ENCODE results near the gene SLC25A15.
"Not testable (repeated sequence)": the region's sequence is repeated elsewhere in the genome, so short reads cannot be mapped to it uniquely, and the experiment has no call there.

Gene SLC25A15

GRCh38 chr13:40813667-40814454, 24.4 kb downstream of the SLC25A15 start:
- DNase-seq (ENCODE audit: low spot score), result no peak

GRCh38 chr13:40814803-40815202, 25.4 kb downstream of the SLC25A15 start:
- DNase-seq (ENCODE audit: low spot score), result no peak

DNA sequence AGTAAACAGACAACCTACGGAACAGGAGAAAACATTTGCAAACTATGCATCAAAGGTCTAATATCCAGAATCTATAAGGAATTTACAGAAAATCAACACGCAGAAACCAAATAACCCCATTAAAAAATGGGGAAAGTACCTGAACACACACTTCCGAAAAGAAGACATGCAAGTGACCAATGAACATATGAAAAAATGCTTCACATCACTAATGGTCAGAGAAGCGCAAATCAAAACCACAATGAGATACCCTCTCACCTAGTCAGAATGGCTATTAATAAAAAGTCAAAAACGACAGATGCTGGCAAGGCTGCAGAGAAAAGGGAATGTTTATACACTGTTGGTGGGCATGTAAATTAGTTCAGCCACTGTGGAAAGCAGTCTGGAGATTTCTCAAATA, 29.5 kb downstream of the SLC25A15 start:
- DNase-seq (ENCODE audit: low spot score), result no peak

- DNase-seq (ENCODE audit: low spot score), result no peak
Measured at GRCh38 chr13:40819797-40820315, 30.4 kb downstream of the SLC25A15 start.

GRCh38 chr13:40839725-40840124, 50.3 kb downstream of the SLC25A15 start:
- not testable (repeated sequence) for DNase-seq (ENCODE audit: low spot score)

DNA sequence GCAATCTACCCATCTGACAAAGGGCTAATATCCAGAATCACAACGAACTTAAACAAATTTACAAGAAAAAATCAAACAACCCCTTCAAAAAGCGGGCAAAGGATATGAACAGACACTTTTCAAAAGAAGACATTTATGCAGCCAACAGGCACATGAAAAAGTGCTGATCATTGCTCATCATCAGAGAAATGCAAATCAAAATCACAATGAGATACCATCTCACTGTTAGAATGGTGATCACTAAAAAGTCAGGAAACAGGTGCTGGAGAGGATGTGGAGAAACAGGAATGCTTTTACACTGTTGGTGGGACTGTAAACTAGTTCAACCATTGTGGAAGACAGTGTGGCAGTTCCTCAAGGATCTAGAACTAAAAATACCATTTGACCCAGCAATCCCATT, 51.5 kb downstream of the SLC25A15 start:
- not testable (repeated sequence) for DNase-seq (ENCODE audit: low spot score)

Data from HuH-7.5 (cell line).